SKM-1 treated with dmso at 0.1 percent for 144 hours (cell line): ENCODE data around the gene FOXF1.

Experiments used
- DNase-seq: peaks from one replicate; lab custom pipeline; 2025; ENCODE audit not compliant: unreplicated experiment; lab: John Stamatoyannopoulos, UW

The FOXF1 gene

GRCh38 chr16:86492267-86492960, 17.9 kb upstream of the FOXF1 start:
- DNase-seq = no peak

- no peak for DNase-seq
Observed at GRCh38 chr16:86492961-86493629, 17.2 kb upstream of the FOXF1 start.

GRCh38 chr16:86494039-86494564, 16.2 kb upstream of the FOXF1 start:
- no peak for DNase-seq

GRCh38 chr16:86494565-86495356, 15.6 kb upstream of the FOXF1 start:
- no peak for DNase-seq

- no peak for DNase-seq
Observed at GRCh38 chr16:86495357-86495701, 15.0 kb upstream of the FOXF1 start.

GRCh38 chr16:86495756-86496261, 14.5 kb upstream of the FOXF1 start:
- no peak for DNase-seq

- no peak for DNase-seq
Observed at GRCh38 chr16:86496262-86496928, 13.9 kb upstream of the FOXF1 start.

- no peak for DNase-seq
Observed at GRCh38 chr16:86496929-86497461, 13.3 kb upstream of the FOXF1 start.

- no peak for DNase-seq
Observed at GRCh38 chr16:86497551-86498021, 12.7 kb upstream of the FOXF1 start.

GRCh38 chr16:86498155-86498670, 12.1 kb upstream of the FOXF1 start:
- no peak for DNase-seq

- DNase-seq = no peak
Observed at GRCh38 chr16:86498671-86499439, 11.5 kb upstream of the FOXF1 start.

GRCh38 chr16:86499440-86499786, 10.9 kb upstream of the FOXF1 start:
- DNase-seq = no peak

- DNase-seq = no peak
Observed at GRCh38 chr16:86499889-86500707, 10.2 kb upstream of the FOXF1 start.

- no peak for DNase-seq
Observed at GRCh38 chr16:86500708-86501510, 9.4 kb upstream of the FOXF1 start.

- DNase-seq = no peak
Observed at GRCh38 chr16:86501989-86502855, 8.1 kb upstream of the FOXF1 start.

- DNase-seq = no peak
Observed at GRCh38 chr16:86502856-86503748, 7.2 kb upstream of the FOXF1 start.
